Measurements from ENCODE around the gene IDS.
"Not testable (repeated sequence)": the region's sequence is repeated elsewhere in the genome, so short reads cannot be mapped to it uniquely, and the experiment has no call there.

Gene IDS

DNA sequence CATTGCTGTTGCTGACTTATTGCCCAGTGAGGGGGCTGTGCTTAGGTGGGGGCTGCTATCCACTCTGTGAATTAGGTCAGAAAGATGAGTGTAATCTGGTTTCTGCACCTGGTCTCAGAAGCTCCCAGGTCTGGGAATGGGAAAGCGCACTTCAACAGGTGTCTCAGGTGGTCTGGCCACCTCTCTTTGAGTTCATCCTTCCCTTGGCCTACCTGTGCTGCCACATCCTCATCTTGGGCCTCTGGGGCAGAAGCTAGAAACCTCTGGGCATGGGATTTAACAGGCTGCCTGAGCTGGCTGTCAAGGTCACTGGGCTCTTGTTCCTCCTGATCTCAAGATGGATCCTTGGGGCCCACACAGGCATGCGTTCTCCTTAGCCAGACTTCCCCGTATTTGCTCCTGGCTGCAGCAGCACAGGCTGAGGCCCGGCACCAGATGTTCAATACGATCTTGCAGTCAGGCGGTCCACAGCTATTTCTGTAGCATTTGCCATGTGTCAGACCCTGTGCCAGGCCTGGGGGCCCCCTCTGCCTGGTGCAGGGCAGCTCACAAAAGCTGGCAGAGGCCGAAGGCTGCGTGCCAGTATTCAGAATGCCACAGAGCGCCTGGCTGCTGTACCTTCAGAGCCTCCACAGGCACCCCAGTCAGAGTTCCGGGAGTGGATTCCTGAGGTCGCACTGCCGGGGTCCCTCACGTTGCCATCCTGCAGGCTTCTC is 21.4 kb upstream of the IDS start:
- not testable (repeated sequence) for DNase-seq

DNA sequence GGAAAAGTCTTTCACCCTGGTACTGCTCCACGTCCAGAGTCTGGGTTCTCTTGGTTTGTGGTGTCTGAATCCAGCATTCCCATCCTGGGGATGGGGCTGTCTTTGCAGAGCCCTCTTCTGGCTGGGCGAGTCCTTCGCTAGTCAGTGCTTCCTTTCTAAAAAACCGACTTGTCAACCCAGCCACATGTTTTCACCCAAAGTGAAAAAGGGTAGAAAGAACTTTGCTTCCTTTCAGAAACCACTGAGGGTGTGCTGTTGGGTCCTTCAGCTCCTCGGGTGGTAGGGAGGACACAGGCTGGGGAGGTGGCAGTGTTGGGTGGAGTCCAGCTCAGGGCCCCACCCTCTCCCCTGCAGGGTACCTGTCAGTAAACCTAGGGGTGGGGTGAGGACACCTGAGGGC is 20.8 kb upstream of the IDS start:
- peak; percentile 14 for DNase-seq

DNA sequence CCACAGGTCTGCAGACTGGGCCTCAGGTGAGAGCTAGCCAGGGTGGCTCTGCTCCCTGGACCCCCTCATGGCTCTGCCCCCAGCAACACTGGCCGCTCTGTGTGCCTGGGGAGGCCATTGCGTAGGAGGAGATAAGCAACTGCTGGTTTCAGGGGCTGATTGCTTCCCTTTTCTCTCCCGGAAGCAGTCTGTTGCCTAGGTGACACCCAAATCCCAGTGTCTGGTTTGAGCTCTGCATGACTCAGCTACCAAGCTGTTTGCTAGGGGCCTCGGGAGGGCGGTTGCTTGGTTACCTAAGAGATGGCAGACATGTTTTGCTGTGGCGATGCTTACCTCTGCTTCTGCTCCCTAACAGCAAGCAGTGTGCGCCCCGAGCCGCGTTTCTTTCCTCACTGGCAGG is 20.3 kb upstream of the IDS start:
- DNase-seq = peak; percentile 66

DNA sequence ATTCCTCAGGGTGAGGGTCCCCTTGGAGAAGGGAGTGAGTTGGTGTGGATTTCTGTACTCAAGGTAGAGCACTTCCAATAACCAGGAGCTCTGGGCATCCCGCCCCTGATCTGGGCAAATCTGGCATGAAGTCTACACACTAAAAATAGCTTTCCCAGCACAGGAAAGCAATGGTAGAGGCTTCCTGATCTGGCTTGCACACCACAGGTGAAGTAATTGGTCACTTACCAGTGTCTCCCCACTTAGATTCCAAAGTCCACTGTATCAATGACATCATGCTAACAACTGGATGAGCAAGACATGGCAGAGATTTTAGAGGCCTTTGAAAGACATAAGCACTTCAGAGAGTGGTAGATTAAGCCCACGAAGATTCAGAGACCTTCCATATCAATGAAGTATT is 17.8 kb upstream of the IDS start:
- DNase-seq = no peak

DNA sequence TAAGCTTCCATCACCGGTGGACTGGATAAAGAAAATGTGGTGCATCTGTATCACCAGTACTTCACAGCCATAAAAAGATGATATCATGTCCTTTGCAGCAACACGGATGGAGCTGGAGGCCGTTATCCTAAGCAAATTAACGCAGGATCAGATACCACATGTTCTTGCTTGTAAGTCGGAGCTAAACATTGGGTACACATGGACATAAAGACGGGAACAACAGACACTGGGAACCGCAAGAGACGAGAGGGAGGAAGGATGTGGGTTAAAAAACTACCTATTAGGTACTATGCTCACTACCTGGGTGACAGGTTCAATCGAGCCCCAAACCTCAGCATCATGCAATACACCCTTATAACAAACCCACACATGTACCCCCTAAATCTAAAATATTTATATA is 16.3 kb upstream of the IDS start:
- no peak for DNase-seq

DNA sequence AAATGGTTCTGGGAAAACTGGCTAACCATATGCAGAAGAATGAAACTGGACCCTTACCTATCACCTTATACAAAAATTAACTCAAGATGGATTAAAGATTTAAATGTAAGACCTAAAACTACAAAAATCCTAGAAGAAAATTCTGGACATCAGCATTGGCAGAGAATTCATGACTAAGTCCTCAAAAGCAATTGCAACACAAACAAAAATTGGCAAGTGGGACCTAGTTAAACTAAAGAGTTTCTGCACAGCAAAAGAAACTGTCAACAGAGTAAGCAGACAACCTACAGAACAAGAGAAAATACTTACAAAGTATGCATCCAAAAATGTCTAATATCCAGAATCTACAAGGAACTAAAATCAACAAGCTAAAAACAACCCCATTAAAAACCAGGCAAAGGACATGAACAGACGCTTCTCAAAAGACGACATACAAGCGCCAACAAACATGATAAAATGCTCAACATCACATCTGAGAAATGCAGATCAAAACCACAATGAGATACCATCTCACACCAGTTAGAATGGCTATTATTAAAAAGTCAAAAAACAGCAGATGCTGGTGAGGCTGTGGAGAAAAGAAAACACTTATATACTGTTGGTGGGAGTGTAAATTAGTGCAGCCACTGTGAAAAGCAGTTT is 15.7 kb upstream of the IDS start:
- not testable (repeated sequence) for DNase-seq

DNA sequence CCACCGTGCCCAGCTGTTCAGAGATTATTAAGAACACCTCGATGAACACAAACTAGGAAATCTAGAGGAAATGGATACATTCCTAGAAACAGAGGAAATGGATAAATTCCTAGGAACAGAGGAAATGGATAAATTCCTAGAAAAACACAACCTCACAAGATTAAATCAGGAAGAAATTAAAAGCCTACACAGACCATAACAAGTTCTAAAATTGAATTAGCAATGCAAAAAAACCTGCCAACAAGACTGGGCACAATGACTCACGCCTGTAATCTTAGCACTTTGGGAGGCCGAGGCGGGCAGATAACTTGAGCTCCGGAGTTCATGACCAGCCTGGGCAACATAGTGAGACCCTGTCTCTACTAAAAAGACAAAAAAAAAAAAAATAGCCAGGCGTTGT is 13.1 kb upstream of the IDS start:
- no peak for DNase-seq

DNA sequence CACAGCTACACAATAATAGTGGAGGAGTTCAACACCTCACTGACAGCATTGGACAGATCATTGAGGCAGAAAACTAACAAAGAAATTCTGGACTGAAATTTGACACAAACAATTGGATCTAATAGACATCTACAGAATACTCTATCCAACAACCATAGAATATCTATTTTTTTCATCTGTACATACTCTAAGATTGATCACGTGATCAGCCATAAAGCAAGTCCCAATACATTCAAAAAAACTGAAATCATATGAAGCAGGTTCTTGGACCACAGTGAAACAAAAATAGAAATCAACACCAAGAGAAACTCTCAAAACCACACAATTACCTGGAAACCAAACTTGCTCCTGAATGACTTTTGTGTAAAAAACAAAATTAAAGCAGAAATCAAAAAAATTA is 12.2 kb upstream of the IDS start:
- DNase-seq = no peak

DNA sequence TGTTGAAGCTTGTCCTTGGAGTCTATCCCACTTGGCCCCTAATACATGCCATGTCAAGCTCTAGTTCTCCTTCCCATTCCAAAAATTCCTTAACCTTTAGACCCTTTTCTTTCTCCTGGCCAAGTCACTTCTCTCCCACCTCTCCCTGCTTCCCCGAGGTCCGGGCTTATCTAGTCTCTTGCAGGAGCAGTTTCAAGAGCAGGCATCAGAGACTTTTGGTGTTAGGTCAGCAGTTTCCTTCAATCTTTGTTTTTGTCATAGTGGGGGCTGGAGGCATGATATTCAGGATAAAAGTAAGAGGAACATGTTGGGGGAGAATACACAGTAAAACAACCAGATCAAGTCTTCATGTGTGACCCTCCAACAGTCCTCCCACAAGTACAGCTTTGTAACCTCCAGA is 11.5 kb upstream of the IDS start:
- DNase-seq = no peak

DNA sequence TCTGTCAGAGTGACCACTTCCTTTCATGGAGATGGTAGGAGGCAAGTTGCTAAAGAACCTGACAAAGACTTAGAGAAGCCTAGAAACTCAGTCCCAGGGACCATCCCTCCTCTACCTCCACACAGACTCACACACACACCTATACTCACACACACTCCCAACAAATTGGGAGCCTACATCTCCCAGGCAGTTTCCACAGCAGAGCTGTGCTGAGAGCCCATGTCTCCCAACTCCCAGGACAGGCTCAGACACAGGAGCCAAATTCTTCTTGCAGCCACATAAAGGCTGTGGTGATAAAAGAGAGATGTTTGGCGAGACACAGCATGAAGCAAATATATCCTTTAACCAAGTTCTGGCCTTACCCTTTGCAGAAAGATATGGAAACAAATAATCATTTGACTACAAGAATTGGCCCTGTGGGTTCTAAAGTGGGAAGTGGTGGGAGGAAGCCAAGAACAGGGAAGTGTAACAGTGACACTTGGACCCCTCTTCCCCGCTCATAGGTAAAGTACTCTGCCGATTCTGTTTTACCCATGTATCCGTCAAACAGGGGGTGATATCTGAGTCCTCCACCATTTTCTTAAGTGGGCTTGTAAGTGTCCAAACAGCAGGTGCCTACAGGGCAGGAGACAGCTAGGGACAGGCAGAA is 11.0 kb upstream of the IDS start:
- no peak for DNase-seq

DNA sequence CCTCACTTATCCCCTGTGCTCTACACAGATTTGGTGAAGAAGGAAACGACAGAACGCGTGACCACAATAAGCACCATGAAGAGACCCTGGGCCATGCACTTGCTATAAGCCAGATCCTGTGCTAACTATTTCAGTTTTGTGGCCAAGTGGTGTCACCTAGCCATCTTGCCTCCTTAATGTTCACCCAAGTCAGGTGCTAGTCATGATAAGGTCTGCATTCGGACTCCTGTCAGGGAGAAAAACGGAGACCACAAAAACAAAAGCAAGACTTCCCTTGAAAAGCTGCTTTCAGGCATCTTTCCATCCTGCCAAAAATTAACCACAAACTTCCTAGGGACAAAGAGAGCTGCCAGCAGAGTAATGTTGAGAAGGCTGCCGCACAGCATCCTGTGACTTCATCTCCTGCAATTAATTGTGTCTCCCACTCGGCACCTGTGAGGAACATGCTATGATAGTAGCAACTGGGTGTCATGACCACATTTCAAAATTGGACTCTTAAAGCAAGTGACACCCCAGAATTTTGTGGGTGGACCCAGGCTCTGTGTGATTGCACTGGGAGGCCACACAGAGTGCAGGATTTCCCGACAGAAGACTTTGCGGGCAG is 8.8 kb upstream of the IDS start:
- DNase-seq = no peak

DNA sequence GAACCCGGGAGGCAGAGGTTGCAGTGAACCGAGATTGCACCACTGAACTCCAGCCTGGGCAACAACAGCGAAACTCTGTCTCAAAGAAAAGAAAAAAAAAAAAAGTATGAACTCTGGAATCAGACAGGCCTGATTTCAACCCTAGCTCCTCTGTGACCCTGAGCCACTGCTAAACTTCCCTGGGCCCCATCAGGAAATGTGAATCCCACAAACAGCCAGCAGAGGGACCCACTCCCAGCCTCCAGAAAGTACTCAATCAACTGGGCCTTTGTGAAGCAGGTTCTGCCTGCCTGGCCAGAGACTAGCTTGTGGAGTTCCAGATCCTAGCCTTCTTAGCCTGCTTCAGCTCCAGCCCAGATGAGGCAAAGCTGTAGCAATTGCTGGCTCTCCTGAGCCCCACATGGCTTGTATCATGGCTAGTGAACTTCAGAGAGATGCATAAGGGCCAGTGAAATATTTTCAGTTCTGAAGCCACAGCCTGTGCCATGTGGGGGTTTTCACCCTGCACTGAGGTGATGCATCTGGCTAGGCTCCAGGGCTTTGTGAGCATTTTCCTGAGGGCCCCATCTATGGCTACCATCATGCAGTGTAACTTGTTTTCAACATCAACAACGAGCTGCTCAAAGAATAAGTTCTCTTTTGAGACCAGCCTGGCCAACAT is 7.2 kb upstream of the IDS start:
- DNase-seq = peak; percentile 60

DNA sequence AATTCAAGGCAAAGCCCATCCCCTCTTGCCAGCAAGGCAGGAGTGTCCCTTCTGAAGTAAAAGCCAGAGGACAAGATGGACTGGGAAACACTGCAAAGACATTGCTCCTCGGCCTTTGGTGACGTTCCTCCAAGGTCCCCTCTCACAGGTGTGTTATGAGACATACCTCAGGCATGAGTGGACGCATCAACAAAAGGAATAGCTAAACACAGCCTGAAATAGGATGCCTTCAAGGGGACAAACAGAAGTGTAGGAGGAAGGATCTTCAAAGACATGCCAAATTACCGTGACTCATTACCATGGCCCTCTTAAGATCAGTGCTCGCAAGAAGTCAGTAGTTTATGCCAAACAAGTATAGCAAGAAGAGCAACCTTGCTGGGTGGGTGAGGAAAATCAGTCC is 6.0 kb upstream of the IDS start:
- DNase-seq = no peak

DNA sequence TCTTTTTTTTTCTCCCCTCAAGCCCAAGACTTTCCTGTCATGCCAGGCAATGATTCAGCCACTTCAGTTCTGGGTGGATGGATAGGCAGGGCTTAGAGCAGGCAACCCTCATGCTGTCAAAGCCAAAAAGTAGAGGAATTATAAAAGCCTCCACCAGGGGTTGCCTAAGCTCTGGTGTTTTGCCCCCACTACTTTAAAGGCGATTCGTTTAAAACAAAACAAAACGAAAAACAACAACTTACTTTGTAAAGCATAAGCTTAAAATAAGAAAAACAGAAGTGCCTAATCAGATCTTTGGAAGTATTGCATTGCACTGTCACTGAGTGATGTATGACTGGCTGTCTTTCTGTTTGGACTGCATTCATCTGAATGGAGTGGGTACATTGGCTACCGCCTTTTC is 5.3 kb upstream of the IDS start:
- no peak for DNase-seq

DNA sequence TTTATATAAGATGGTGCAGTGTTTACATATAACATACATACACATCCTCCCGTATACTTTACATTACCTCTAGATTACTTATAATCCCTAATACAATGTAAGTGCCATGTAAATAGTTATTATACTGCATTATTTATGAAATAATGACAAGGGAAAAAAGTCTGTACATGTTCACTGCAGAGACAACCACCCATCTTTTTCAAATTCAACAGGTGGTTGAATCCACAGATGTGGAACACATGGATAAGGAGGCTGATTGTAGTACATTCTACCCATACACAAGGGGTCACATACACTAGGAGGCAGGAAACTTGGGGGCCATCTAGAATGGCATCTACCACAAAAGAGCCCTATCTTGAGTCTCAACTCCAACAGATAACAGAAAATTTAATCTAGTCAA is 3.4 kb upstream of the IDS start:
- DNase-seq = no peak

DNA sequence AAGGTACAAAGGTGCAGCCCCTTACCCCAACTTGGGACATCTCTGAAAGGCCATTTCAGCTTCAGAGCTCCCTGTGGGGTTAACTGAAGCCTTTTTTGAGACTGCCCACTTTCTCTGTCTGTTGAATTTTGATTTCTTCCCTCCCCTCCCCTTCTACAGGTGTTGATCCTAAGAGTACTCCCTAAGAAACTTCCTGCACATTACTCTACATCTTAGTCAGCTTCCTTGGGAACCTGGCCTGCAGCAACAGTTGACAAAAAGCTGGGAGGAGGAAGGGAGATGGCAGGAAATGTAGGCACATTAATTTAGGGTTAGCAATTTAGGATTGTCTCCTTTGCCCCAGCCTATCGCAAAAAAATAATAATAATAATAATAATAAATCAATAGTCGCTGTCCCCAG is 1.2 kb upstream of the IDS start:
- no peak for DNase-seq

DNA sequence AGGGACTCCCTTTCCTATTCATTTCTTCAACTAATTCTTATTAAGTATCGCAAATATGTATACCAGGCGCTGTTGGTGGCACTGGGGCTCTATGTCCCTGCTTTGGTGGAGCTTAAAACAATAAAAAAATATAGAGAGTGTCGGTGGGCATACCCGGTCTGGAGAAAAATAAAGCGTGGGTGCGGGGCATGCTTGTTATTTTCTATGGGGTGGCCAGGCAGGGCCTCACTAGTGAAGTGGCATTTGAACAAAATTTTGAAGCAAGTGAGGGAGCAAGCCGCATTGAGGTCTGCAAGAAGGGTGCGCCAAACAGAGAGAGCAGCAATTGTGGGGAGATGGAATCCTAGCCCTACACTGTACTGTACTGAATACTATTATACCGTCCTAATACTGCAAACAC is 565 bp upstream of the IDS start:
- DNase-seq = no peak

DNA sequence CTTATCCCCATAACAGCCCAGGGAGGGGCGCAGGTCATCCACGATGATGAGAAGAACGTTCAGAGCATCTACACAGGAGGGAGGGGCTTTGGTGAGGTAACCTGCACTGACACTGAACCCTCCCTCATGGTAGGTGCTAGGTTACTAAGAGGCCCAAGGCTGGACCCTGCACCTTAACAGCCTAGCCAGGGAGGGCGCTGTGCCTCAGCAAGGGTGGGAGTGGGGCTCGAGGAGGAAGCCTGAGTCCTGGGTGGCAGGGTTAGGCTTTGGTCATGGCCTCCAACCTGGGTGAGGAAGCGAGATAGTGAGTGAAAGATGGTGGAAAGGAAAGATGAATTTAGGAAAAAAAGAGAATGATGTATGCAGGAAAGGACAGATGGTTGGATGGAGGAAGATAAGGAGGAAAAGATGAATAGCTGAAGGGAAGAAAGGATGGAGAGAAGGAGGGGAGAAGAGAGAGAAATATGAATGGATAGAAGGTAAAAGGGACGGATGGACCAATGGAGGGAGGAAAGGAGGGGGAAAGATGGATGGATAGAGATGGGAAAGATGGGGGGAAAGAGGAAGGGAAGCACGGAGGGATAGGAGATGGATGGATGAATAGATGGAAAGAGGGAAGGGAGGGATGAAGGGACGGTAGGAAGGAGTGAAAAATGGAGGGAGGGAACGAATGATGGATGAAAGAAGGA is 736 bp downstream of the IDS start:
- DNase-seq = peak; percentile 70

DNA sequence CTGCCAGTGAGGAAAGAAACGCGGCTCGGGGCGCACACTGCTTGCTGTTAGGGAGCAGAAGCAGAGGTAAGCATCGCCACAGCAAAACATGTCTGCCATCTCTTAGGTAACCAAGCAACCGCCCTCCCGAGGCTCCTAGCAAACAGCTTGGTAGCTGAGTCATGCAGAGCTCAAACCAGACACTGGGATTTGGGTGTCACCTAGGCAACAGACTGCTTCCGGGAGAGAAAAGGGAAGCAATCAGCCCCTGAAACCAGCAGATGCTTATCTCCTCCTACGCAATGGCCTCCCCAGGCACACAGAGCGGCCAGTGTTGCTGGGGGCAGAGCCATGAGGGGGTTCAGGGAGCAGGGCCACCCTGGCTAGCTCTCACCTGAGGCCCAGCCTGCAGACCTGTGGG is 1.7 kb downstream of the IDS start:
- DNase-seq = peak; percentile 62

DNA sequence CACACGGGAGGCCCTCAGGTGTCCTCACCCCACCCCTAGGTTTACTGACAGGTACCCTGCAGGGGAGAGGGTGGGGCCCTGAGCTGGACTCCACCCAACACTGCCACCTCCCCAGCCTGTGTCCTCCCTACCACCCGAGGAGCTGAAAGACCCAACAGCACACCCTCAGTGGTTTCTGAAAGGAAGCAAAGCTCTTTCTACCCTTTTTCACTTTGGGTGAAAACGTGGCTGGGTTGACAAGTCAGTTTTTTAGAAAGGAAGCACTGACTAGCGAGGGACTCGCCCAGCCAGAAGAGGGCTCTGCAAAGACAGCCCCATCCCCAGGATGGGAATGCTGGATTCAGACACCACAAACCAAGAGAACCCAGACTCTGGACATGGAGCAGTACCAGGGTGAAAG is 2.2 kb downstream of the IDS start:
- DNase-seq = not testable (repeated sequence)

DNA sequence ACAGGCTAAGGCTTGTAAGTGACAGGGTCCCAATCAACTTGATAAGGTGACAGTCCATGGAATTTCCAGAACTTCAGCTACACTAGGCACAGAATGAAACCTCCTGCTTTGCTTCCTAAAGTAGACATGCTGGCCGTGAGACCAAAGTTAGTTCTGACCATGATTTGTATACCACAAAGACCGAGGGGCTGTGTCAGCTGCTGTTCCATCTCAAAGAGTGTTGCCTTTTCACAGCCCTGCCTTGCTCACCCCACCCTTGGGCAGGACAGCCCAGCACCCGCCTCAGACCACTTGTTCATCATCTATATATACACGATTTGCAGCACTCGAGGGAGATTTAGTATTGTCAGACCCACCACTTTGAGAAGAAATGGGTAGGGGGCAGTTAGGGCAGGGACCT is 5.3 kb downstream of the IDS start:
- DNase-seq = no peak

DNA sequence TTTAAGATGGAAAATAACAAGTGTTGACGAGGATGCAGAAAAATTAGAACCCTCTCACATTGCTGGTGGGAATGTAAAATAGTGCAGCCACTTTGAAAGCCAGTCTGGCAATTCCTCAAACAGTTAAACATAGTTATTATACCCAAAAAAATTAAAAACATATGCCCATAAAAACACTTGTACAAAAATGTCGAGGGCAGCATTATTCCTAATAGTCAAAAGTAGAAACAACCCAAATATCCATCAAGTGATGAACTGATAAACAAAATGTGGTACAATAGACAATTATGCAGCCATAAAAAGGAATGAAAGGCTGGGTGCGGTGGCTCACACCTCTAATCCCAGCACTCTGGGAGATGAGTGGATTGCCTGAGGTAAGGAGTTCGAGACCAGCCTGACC is 6.3 kb downstream of the IDS start:
- no peak for DNase-seq

DNA sequence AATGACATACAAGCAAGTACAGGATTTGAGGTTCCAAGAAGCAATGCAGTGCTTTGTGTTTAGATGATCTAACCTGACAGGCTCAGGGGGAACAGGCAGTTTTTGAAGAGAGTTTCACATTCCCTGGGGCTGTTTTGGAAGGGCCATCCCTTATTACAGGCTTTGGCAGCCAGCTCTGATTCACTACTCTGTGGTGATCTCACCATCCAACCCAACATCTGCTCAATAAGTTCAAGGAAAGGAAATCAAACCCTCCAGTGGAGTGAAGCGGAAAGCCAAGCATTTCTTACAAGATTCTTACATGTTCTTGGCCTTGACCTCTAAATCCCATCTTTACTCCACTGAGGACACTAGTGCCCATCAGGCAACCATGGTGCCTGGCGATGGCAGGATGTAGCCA is 7.5 kb downstream of the IDS start:
- DNase-seq = no peak
